Stimulated activated CD4-positive, alpha-beta T cell treated with anti-CD3 and anti-CD28 coated beads, TNF-alpha, amount 100 ng/mL, for 1 hour (primary cell): ENCODE data around the gene SUPT7L.

ENCODE experiments used
- DNase-seq, 3 donors: peaks; one replicate each; pipeline ENCODE4 v3.0.0-alpha.2; 2020; ENCODE audit warnings: low read depth in 3 of 3, low spot score in 1 of 3

Gene SUPT7L, protein sequence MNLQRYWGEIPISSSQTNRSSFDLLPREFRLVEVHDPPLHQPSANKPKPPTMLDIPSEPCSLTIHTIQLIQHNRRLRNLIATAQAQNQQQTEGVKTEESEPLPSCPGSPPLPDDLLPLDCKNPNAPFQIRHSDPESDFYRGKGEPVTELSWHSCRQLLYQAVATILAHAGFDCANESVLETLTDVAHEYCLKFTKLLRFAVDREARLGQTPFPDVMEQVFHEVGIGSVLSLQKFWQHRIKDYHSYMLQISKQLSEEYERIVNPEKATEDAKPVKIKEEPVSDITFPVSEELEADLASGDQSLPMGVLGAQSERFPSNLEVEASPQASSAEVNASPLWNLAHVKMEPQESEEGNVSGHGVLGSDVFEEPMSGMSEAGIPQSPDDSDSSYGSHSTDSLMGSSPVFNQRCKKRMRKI

DNA sequence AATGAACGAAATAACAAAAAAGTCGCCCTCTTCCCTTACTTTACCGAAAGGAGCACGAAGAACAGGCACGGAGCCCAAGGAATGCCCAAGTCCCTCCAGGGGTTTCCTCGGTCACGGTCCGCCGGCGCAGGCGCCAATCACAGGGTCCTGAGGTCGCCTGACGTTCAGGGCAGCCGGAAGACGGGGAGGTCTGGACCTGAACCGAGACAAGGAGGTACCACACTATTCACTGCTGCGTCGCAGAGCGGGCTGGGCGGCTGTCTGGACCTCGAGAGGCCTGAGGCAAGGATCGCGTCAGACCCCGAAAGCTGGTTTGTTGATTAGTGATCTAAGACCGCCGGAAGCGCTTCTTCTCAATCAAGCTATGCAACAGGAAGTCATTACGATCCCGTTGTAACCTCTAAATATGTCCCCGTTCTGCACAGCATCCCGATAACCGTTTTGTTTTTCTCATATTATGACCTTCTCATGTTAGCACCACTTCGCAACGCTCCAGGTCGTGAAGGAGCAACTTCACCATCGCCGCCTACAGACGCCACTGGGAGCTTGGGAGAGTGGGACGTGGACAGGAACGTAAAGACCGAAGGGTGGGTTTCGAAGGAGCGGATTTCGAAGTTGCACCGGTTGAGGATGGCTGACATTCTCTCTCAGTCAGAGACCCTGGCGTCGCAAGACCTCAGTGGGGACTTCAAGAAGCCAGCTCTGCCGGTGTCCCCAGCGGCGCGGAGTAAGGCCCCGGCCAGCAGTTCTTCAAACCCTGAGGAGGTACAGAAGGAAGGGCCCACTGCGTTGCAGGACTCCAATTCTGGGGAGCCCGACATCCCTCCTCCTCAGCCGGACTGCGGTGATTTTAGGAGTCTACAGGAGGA is at the start of gene SUPT7L, which contains the start of gene SLC4A1AP:
SUPT7L (minus strand) TSS at position 330 of the 869 bp plus-strand sequence. CDS start 1,422 bp downstream, outside the sequence.
SLC4A1AP (plus strand) TSS at position 605 of the 869 bp plus-strand sequence; CDS start at position 631, 26 bp downstream.
- peak; percentile 30 to 62 (median 48) for DNase-seq

GRCh38 chr2:27713201-27713600 is 49.8 kb upstream of the SUPT7L start:
- DNase-seq, result no peak

- DNase-seq, result no peak
Observed at GRCh38 chr2:27712522-27712921, 49.1 kb upstream of the SUPT7L start.

- DNase-seq, result no peak
Observed at GRCh38 chr2:27711804-27712203, 48.4 kb upstream of the SUPT7L start.

DNA sequence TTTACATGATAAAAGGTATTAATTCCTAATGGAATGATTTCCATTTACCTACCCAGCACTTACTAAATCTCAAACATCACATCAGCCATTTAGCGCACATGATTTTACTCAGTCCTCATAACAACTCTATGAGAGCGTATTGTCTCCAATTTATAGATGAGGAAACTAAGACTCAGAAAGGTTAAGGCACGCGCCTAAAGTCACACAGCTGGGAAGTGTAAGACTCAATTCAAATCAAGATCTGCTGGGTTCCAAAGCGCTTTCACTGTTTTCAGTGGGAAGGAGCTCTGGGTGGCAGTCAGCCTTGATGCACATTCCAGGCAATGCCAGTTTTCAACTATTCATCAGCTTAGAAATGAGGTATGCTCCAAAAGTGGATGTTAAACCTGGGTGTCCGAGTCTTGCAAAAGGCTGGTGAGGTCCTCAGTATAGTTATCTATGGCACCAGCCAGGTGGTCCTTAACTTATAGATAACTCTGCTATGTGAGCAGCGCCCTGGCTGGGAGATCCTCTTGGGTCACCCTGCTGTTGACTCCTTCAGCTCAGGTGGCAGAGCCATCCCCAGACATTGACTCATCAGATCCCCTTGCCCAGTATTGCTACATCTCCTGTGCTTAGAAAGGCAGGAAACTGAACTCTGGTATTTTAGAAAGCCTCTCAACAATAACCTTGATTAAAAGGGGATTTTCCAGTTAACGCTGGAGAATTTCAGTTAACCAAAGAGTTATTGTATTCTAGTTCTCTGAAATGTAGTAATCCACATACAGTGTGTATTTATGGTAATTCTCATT is 47.4 kb upstream of the SUPT7L start:
- no peak for DNase-seq

DNA sequence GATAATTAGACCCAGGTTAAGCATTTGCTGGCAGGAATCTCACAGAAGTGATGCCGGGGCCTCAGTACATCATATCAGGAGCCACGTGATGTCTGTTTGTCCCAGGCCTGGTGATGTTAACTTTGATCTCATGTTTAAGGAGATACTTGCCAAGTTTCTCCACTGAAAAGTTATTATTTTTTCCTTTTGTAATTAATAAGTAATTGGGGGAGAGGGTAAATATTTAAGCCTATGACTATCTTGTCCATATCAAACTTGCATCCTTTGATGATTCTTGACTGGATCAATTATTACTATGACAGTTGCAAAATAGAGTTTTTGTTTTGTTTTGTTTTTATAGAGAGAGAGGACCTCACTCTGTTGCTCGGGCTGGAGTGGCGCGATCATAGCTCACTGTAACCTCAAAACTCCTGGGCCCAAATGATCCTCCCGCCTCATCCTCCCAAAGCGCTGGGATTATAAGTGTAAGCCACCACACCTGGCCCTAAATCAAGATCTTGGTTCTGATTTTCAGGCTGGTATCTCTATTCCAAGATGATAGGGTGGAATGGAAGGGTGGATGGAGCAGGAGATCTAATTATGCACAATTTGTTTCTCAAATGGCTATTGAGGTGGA is 46.7 kb upstream of the SUPT7L start:
- DNase-seq, result no peak

DNA sequence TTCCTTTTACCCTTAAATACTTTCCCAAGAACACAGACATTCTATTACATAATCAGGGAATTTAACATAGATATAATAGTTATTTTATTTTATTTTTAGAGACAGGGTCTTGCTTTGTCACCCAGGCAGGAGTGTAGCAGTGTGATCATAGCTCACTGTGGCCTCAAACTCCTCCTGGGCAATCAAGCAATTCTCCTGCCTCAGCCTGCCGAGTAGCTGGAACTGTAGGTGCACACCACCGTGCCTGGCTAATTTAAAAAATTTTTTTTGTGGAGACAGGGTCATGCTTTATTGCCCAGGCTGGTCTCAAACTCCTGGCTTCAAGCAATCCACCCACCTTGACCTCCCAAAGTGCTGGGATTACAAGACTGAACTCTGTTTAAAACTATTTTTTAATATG is 45.9 kb upstream of the SUPT7L start:
- no peak for DNase-seq

- DNase-seq, result no peak
Observed at GRCh38 chr2:27708666-27709065, 45.3 kb upstream of the SUPT7L start.

DNA sequence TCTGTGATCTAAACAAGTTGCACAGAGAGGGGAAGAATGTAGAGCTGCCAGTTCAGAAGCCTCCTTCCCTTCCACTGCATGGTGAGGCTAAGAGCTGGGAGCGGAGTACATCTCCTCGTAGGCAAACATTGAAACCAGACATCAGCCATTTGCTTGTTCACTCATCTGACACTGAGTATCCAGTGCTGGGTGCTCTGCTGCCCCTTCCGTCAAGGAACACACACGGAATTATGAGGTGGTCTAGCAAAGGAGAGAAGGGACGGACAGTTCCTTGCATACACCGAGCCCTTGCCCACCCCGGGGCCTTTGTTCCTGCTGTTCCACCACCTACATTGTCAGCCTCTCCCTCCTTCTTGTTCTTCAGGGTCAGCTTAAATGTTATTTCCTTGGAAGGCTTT is 44.8 kb upstream of the SUPT7L start:
- DNase-seq, result no peak

DNA sequence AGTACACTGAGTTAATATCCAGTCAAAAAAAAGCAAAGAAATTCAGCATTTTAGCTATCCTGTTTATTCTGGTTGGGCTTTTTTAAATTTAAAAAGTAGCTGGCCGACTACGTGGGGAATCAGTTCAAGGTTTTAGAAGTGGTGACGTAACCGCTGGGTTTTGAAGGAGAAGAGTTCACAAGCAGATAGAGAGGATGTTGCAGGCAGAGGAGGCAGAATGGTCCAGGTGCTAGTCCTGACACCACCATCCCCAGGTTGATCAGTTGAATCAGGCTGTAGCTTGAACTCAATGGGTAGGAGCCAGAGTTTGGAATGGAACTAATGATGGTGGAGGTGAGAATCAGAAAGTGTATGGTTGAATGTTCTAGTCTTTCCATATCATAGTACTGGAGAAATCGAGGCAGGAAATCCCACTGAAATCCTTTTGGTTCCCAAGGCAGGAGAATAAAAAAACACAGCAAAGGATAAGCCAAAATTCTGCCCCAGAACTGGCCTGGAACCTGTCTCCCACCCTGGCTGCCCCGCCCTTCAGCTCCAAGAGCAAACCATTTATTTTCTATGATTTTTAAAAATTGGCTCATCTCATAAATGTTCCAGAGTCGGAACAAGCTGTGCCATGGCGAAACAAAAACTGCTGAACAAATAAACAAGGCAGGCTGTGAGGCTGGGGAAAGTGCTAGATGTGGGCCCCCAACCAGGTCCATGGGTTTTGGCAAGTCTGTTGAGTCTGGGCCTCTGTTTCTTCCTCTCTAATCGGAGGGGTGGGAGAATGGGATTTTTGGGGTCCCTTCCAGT is 44.2 kb upstream of the SUPT7L start:
- no peak for DNase-seq

GRCh38 chr2:27705851-27706622 is 42.6 kb upstream of the SUPT7L start:
- DNase-seq, result no peak

GRCh38 chr2:27704342-27704876 is 41.0 kb upstream of the SUPT7L start:
- DNase-seq, result no peak

- DNase-seq, result peak; percentile 54 to 70 (median 66)
Observed at GRCh38 chr2:27703638-27704341, 40.4 kb upstream of the SUPT7L start.

GRCh38 chr2:27702302-27702701 is 38.9 kb upstream of the SUPT7L start:
- no peak for DNase-seq

GRCh38 chr2:27701676-27702075 is 38.3 kb upstream of the SUPT7L start:
- no peak for DNase-seq

DNA sequence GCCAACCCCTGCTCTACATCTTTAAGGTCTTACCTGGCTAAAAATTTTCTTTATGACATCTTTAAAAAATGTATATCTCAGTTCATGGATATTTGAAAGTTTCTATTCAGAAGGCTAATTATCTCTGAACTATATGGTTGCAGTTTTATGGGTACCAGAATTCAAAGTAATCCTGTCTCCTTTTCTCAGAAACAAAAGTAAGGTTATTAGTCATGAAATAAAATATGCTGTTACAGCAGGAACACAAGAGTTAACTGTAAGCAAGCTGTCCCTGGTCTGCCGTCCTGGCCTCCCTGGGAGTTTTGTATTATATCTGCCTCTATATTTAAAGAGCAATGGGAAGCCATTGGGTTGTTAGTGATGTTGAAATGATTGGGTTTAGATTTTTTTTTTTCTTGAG is 34.2 kb upstream of the SUPT7L start:
- DNase-seq, result no peak

DNA sequence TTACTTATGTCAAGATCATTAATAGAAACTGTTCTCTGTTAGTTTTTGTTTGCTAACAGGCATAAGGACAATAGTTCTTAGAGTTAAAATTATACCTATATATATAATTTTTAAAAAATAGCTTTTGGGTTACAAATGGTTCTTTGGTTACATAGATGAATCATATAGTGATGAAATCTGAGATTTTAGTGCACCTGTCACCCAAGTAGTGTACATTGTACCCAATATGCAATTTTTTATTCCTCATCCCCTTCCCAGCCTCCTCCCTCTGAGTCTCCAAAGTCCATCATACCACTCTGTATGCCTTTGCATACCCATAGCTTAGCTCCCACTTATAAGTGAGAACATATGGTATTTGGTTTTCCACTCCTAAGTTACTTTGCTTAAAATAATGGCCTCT is 26.6 kb upstream of the SUPT7L start:
- no peak for DNase-seq

GRCh38 chr2:27689424-27689823 is 26.0 kb upstream of the SUPT7L start:
- DNase-seq, result no peak
